HG03575 (cell line): ENCODE results near the gene ZFYVE21.

ENCODE experiments used
- ATAC-seq: cut with Tn5 transposase; IDR thresholded peaks from one replicate; pipeline ENCODE4 v1.9.1; 2021; ENCODE audit not compliant: unreplicated experiment, insufficient number of reproducible peaks, low FRiP score; ENCODE audit errors: extremely low read depth

Gene ZFYVE21

GRCh38 chr14:103690332-103690731 lies 25.3 kb upstream of the ZFYVE21 start:
- no peak for ATAC-seq

GRCh38 chr14:103691655-103692054 lies 24.0 kb upstream of the ZFYVE21 start:
- peak; percentile 43 for ATAC-seq

GRCh38 chr14:103692159-103692558 lies 23.5 kb upstream of the ZFYVE21 start:
- ATAC-seq, result peak; percentile 10

- ATAC-seq, result no peak
Observed at GRCh38 chr14:103692871-103693270, 22.7 kb upstream of the ZFYVE21 start.

GRCh38 chr14:103693515-103693914 lies 22.1 kb upstream of the ZFYVE21 start:
- no peak for ATAC-seq

GRCh38 chr14:103694572-103695026 lies 21.0 kb upstream of the ZFYVE21 start:
- ATAC-seq, result no peak

GRCh38 chr14:103695296-103696069 lies 20.1 kb upstream of the ZFYVE21 start:
- no peak for ATAC-seq

GRCh38 chr14:103696070-103696402 lies 19.6 kb upstream of the ZFYVE21 start:
- ATAC-seq, result no peak

GRCh38 chr14:103696466-103697071 lies 19.0 kb upstream of the ZFYVE21 start:
- ATAC-seq, result no peak

- no peak for ATAC-seq
Observed at GRCh38 chr14:103697206-103697602, 18.4 kb upstream of the ZFYVE21 start.

GRCh38 chr14:103697603-103698379 lies 17.8 kb upstream of the ZFYVE21 start:
- no peak for ATAC-seq

GRCh38 chr14:103698380-103699260 lies 17.0 kb upstream of the ZFYVE21 start:
- no peak for ATAC-seq

- no peak for ATAC-seq
Observed at GRCh38 chr14:103699261-103699661, 16.3 kb upstream of the ZFYVE21 start.

GRCh38 chr14:103699901-103700752 lies 15.5 kb upstream of the ZFYVE21 start:
- ATAC-seq, result no peak

GRCh38 chr14:103700753-103701490 lies 14.7 kb upstream of the ZFYVE21 start:
- no peak for ATAC-seq

GRCh38 chr14:103702095-103702494 lies 13.5 kb upstream of the ZFYVE21 start:
- no peak for ATAC-seq
